Activated CD8-positive, alpha-beta memory T cell treated with anti-CD3 and anti-CD28 coated beads, Interleukin-2, amount 50 U/mL, for 24 hours (primary cell): ENCODE data around the gene YWHAE.
"Not testable (repeated sequence)": the region's sequence is repeated elsewhere in the genome, so short reads cannot be mapped to it uniquely, and the experiment has no call there.

Source experiments
- DNase-seq: peaks from one replicate; pipeline ENCODE4 v3.0.0-alpha.2; 2020; ENCODE audit errors: extremely low read depth

YWHAE gene

DNA sequence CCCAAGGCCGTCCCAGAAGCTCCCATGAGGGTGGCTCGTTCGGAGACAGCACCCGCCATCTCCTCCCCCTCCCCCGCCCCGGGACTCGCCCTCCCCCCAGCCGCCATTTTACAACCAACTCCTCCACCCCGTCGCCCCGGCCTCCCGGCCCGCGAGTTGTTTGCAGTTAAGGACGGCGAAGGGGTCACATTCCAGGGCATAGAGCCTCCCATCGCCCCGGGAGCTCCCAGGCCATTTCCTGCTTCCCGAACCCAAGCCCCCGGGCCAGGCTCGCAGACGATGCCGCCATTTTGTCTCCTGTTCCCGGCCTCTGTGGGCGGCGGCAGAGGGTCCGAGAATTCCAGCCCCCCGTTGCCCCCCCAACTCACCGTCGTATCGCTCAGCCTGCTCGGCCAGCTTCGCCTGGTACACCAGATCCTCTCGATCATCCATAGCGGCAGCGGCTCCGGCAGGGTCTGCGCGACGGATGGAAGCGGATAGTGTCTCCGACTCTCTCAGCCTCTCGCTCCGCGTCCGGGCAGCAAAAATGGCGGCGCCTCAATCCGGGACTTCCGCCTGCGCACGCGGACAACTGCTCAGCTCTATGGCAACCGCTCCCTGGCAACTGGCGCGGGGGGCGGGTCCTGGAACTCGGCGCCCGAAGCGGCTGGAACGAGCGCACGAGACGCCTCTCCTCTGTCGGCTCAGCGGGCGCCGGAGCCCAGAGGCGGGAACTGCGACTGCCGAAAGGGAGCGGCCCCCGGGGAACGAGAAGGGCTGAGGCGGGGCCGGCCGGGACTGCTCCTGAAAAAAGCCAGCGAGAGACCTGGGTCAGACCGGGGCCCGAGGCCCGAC, at the start of gene YWHAE:
Gene YWHAE (minus strand): TSS at position 544 of the 834 bp plus-strand sequence. CDS start 112 bp downstream, at position 432.
- peak; percentile 92 for DNase-seq

DNA sequence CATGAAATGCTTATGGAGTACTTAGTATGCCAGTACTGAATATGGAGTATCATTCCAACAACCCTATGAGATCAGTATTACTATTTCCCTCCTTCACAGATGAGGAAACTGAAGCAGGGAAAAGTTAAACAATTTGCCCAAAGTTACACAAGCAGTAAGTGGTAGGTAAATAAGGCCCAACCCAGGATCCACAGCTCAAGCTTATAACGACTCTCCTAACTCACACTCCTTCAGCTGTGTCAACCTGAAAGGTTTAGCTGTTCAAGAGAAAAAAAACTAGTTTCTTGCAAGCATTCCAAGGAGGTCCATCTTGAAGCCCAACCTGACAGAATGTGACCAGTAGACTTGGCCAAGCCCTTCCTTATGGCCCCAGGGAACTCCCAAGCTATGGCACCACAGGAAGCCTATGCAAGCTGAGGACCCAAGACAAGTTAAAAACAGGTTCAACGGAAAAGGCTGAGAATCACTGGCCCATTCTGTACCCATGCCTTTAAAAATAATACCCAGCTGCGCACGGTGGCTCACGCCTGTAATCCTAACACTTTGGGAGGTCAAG, 49.5 kb upstream of the YWHAE start:
- DNase-seq, result no peak

DNA sequence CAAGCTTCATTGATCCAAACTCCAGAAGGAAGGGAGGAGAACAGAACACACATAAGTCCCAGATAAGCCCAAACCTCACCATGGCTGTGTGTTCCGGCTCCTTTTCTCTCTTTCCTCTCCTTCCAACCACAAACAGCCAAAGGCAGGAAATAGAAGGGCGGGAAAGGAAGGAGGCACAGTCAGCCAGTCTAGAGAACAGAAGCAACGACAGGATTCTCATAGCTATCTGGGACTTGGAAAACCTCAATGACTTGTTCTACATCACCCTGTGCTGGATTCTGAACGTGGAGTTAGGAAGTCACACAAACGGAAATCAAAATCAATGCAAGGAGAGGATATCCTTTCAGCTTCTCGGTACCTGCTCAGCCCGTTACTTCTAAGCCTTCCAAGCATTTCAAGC, 47.0 kb upstream of the YWHAE start:
- DNase-seq, result no peak

DNA sequence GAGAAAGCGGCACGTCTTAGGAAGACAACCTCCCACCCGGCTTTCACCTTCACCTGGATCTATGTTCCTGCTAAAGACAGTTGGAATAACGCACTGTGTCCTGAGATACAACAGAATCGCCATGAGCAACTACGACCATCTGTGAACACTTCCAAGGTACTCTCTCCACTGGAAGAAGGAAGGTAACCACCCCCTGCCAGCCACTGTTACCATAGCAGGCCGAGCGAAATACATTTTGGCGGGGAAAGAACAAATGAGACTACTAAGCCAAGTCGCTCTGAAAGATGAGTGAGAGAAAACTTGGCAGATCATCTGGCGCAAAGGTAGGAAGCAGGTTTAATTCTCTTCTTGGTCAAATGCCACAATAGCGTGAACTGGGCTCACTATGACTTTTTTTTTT, 46.2 kb upstream of the YWHAE start:
- no peak for DNase-seq

DNA sequence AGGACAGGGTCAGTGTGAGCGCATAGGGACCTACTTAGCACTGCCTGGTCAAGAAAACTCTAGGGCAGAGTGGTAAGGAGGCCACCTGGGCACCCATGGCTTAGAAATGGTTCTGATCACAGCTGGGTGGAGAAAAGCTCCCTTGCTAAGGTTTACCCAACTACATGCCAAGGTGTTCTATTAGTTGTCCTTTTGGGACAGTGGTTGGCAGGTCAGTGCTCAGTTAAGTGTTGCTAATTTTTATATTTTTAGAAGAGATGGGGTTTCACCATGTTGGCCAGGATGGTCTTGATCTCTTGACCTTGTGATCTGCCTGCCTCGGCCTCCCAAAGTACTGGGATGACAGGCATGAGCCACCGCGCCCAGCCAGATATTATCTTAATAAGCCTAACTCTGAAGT, 45.7 kb upstream of the YWHAE start:
- not testable (repeated sequence) for DNase-seq

DNA sequence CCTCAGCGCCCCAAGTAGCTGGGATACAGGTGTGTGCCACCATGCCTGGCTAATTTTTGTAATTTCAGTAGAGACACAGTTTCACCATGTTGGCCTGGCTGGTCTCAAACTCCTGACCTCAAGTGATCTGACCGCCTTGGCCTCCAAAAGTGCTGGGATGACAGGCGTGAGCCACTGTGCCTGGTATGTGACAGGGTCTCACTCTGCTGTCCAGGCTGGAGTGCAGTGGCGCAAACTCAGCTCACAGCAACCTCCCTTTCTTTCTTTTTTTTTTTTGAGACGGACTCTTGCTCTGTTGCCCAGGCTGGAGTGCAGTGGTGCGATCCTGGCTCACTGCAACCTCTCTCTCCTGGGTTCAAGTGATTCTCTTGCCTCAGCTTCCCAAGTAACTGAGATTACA, 42.7 kb upstream of the YWHAE start:
- not testable (repeated sequence) for DNase-seq

DNA sequence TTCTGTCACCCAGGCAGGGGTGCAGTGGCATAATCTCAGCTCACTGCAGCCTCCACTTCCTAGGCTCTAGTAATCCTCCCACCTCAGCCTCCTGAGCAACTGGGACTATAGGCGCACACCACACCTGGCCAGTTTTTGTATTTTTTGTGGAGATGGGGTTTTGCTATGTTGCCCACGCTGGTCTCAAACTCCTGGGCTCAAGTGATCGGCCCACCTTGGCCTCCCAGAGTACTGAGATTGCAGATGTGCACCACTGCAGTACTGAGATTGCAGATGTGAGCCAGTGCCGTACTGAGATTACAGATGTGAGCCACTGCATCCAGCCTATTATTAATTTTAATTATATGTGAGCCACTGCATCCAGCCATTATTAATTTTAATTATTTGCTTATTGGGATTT, 42.2 kb upstream of the YWHAE start:
- DNase-seq, result no peak

DNA sequence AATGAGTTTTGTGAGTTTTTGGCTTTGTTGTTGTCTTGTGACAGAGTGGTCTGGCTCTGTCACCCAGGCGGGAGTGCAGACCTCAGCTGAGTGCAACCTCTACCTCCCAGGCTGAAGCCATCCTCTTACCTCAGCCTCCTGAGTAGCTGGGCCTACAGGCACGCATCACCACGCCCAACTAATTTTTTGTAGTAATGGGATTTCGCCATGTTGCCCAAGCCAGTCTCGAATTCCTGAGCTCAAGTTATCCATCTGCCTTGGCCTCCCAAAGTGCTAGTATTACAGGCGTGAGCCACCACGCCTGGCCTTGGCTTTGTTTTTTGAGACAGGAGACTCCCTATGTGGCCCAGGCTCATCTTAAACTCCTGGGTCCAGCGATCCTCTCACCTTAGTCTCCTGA, 40.9 kb upstream of the YWHAE start:
- DNase-seq, result no peak

DNA sequence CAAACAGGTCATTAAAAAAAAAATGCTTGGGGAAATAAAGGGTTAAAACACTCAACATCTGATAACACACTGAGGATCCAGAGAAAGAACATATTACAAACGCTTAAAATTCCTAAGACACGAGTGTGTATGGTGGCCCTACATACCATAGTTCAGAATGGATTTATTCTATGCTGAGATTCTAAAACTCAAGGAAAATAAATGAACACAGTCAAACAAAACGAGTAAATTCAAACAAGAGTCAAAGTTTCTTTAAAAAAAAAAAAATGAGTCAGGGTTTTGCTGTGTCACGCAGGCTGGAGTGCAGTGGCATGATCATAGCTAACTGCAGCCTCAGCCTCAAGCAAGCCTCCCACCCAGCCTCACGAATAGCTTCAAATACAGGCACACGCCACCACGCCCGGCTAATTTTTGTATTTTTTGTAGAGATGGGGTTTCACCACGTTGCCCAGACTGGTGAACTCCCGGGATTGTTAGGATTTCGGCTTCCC, 38.6 kb upstream of the YWHAE start:
- no peak for DNase-seq

DNA sequence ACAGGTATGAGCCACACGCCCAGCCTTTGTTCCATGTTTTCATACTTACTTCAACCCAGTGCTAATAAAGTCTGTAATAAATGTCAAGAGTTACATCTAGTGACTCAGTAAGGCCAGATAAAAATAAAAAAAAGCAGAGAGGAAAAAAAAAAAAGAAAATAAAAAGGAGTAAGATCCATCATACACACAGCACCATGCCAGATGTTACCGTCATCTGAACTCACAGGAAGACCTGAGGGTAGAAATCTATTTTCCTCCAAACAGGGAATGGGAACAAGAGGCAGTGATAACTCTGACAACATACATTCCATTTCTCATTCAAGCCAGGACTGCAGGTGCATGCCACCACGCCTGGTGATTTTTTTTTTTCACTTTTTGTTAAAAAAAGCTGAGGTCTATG, 35.3 kb upstream of the YWHAE start:
- DNase-seq, result no peak

DNA sequence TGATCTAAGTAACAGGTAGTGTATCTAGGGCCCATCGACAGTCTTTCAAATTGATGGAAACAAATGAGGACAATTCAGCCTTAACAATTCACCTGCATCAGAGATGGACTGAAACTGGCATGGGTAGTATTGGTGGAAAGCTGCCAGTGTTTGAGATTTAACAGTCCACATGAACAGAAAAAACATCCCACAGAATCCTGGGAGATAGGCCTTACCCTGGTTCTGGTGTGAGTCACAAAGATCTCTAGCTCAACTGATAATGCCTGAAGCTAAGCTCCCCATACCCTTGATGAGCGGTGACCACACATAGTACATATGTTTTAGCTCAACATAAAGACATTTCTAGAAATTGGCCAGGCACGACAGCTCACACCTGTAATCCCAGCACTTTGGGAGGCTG, 34.1 kb upstream of the YWHAE start:
- DNase-seq, result no peak

DNA sequence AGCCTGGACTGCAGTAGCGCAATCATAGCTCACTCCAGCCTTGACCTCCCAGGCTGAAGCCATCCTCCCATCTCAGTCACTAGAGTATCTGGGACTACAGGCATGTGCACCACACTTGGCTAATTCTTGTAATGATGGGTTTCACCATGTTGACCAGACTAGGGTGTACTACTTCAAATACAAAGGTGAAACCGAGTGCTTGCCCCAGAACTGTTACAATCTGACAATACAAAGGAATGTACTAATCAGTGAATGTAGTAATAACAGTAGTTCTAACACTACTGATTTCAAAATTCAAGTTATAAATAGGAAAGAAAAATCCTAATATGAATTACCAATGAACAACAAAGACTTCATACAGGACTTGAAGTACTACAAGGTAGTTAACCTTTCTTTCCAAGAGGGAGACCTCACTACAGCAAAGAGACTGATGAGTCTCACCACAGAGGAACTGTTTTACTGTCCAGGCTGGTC, 31.6 kb upstream of the YWHAE start:
- no peak for DNase-seq

DNA sequence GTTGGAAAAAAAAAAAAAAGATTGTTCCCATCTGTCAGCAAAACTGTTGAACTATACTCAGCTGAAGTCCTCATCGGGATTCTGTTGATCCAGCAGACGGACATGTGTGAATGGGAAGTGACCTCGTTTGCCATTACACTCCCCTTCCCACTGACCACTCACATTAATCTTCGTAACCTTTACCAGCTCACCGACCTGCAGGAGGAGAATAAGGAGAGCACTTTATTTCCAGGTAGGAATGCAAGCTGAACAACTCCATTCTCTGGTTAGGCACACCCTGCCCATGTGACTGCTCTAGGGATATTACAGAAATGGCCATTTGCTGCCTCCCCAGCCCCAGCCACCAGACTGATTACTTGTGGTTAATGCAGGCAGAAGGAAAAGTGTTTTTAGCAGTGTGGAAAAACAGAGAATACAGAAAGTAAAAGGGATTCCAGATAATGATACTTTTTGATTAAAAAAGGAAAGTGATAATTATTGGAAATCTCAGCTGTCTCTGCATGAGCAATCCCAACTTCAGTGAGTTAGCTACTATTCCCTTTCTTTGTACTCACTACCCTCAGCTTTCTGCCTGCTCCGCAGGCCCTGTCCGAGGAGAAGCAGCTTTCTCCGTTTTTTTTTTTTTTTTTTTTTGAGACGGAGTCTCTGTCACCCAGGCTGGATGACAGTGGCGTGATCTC, 23.6 kb upstream of the YWHAE start:
- no peak for DNase-seq

DNA sequence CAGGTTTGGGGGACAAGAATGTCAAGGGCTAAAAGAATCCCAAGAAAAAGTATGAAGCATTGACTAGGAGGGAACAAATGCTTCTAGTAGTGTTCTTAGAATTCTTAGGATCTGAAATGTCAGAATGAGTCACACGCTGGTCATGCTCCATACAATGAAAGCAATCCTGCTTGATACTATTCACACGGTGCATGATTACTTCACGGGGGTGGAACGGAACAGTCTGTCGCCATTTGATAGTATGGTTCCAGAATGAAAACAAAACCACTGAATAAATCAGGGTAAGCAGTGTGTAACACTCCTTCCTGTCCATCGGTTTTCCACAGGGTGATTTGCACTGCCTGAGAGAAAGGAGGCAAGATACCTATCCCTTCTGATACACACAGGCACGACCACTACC, 22.9 kb upstream of the YWHAE start:
- DNase-seq, result no peak

DNA sequence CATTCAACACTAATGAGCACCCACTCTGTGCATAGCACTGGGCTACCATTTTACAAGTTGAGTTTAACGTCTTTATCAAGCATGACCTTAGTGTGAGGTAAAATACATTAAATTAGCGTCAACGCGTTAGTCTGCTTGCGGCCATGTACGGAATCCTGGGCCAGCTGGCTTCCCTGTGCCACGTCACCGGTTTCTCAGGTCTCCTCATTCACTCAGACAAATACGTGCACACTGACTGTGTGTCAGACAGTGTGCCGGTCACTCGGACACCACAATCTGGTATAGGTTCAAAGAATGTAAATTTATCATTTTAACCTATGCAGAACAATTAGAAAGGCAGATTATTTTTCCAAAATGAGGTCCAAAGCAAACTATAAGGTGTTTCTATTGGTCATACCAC, 21.4 kb upstream of the YWHAE start:
- DNase-seq, result no peak

DNA sequence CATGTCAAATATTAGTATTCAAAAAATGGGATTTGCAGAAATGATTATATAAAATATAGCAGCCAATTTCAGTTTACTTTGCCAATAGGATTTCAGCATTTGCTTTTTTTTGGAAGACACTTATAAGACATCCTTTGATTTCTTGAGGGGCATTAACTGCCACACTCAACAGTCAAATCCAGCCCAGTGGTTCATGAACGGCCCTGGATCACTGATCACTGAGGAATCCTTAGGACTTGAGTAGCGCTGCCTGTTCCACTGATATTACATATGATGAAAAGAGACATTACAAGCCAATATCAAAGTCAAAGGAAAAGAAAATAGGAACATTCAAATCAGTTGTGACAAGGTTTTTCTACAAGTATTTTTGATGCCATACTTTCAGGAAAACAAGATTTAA, 21.0 kb upstream of the YWHAE start:
- DNase-seq, result no peak

DNA sequence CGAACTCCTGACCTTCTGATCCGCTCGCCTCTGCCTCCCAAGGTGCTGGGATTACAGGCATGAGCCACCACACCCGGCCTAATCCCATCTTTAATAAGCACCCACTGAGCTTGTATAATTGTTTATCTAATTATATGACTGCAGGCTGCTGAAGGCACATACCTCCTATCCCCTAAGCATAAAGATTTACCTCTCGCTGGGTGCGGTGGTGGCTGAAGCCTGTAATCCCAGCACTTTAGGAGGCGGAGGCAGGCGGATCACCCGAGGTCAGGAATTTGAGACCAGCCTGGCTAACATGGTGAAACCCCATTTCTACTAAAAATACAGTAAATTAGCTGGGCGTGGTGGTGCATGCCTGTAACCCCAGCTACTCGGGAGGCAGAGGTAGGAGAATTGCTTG, 20.1 kb upstream of the YWHAE start:
- DNase-seq, result no peak

DNA sequence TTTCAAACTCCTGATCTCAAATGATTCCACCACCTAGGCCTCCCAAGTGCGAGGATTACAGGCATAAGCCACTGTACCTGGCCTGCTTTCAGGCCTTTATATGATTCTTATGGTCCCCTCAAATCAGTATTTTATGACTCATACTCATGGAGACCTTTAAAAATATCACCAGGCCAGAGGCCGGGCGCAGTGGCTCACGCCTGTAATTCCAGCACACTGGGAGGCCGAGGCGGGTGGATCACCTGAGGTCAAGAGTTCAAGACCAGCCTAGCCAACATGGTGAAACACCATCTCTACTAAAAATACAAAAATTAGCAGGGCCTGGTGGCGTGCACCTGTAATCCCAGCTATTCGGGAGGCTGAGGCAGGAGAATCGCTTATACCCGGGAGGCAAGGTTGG, 18.5 kb upstream of the YWHAE start:
- DNase-seq, result not testable (repeated sequence)

DNA sequence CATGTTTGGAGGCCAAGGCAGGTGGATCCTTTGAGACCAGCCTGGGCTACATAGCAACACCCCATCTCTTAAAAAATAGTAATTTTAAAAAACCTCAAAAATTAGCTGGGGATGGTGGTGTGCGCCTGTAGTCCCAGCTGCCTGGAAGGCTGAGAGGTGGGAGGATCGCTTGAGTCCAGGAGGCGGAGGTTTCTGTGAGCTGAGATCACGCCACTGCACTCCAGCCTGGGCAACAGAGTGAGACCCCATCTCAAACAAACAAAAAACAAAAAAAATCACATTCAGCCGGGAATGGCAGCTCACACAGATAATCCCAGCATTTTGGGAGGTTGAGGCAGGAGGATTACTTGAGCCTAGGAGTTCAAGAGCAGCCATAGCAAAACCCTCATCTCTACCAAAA, 16.4 kb upstream of the YWHAE start:
- DNase-seq, result no peak

DNA sequence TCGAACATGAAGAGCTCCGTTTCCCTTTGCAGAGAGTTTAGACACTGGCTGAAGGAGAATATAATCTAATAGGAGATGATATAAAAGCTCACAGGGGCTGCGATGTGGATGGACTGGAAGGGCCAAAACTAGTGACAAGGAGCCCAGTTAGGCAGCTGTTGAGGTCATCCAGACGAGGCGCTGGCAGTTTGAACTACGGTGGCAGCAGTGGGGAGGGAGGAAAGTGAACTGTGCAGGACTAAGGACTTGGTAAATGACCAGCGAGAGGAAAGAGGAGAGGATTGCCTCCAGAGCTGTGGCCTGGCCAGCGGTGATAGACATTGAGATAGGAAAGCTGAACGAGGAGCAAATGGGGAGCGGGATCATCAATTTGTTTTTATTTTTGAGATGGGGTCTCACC, 14.6 kb upstream of the YWHAE start:
- no peak for DNase-seq

DNA sequence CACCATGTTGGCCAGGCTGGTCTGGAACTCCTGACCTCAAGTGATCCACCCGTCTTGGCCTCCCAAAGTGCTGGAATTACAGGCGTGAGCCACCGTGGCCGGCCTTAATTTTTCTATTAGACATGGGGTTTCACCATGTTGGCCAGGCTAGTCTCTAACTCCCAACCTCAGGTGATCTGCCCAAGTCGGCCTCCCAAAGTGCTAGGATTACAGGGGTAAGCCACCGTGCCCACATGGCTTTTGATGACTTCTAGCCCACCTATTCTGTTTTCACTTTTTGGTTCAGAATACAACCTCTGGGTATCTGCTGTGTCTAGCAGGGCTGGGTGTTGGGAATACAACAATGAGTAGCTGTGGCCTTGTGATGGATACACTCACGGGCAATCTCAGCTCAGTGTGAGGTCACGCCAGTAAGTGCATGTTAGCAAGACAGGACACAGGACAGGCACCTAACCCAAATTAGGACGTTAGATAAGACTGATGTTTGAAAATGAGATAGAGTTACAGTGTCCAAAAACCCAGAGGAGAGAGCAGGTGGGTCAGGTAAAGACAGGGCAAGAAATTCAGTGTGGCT, 14.1 kb upstream of the YWHAE start:
- no peak for DNase-seq

DNA sequence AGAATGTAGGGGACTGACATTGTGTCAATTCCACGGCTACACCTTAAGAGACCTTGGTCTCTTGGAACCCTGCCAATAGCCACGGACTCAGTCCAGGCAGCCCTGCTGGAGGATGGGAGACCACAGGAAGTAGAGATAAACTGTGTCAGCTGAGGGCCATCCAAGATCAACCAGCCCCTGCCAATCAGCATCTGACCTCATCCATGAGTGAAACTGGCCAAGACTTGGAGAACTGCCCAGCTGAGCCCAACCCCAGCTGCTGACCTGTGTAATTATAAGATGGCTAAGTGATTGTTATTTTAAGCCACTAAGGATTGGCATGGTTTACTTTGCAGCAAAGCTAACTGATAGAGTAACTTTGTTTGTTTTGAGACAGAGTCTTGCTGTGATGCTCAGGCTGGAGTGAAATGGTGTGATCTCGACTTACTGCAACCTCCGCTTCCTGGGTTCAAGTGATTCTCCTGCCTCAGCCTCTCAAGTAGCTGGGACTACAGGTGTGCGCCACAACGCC, 13.3 kb upstream of the YWHAE start:
- DNase-seq, result no peak
